ENCODE results near the gene DOCK4. TPM values are rescaled to one million over a fixed set of nuclear protein-coding genes. Genes with fewer than 3 reads are reported as not detected.

DOCK4 gene
- total RNA-seq, 1 donor, result 31.8 TPM

- no peak overlapping the region for H3K4me3 ChIP-seq (ENCODE audit: insufficient read depth, low read length)
- H4K20me1 ChIP-seq (ENCODE audit: insufficient read depth, low read length), result no peaks in the 10 kb centered on the region
- H3K4me2 ChIP-seq (ENCODE audit: insufficient read depth, low read length), result no peak overlapping the region
- no peak for DNase-seq (ENCODE audit: insufficient read length, low spot score, missing footprints)
- no peaks in the 10 kb centered on the region for H3K79me2 ChIP-seq (ENCODE audit: insufficient read depth, low read length)
- no peaks in the 10 kb centered on the region for H3K4me1 ChIP-seq (ENCODE audit: insufficient read depth, low read length)
- no peak overlapping the region for H2AFZ ChIP-seq (ENCODE audit: low read length)
- H3K27me3 ChIP-seq (ENCODE audit: insufficient read depth, low read length), result no peaks in the 10 kb centered on the region
- no peaks in the 10 kb centered on the region for H3K9me3 ChIP-seq (ENCODE audit: low read depth, low read length)
- no peak overlapping the region for H3K27ac ChIP-seq (ENCODE audit: low read depth, low read length)
- no peaks in the 10 kb centered on the region for H3K36me3 ChIP-seq (ENCODE audit: insufficient read depth, low read length)
- no peak for TF ChIP-seq CTCF (IDR thresholded peaks at IDR 0.05; ENCODE audit: extremely low read depth, low read depth, low read length)
Measured at GRCh38 chr7:111787741-111788140, 418.5 kb downstream of the DOCK4 start.

- Histone ChIP-seq H3K4me3 (ENCODE audit: insufficient read depth, low read length) (no peak overlapping the region), H3K27ac (ENCODE audit: low read depth, low read length) (no peak overlapping the region), H3K9me3 (ENCODE audit: low read depth, low read length) (no peaks in the 10 kb centered on the region), H4K20me1 (ENCODE audit: insufficient read depth, low read length) (no peaks in the 10 kb centered on the region), H3K27me3 (ENCODE audit: insufficient read depth, low read length) (no peaks in the 10 kb centered on the region), H3K36me3 (ENCODE audit: insufficient read depth, low read length) (no peaks in the 10 kb centered on the region), H3K79me2 (ENCODE audit: insufficient read depth, low read length) (no peaks in the 10 kb centered on the region), H2AFZ (ENCODE audit: low read length) (no peak overlapping the region), H3K4me2 (ENCODE audit: insufficient read depth, low read length) (no peak overlapping the region), H3K4me1 (ENCODE audit: insufficient read depth, low read length) (no peaks in the 10 kb centered on the region)
- no peak for TF ChIP-seq CTCF (IDR thresholded peaks at IDR 0.05; ENCODE audit: extremely low read depth, low read depth, low read length)
- no peak for DNase-seq (ENCODE audit: insufficient read length, low spot score, missing footprints)
Measured at GRCh38 chr7:111787099-111787498, 419.1 kb downstream of the DOCK4 start.

- Histone ChIP-seq H3K4me1 (ENCODE audit: insufficient read depth, low read length) (no peaks in the 10 kb centered on the region), H3K4me3 (ENCODE audit: insufficient read depth, low read length) (no peak overlapping the region), H3K27ac (ENCODE audit: low read depth, low read length) (no peak overlapping the region), H3K27me3 (ENCODE audit: insufficient read depth, low read length) (no peaks in the 10 kb centered on the region), H4K20me1 (ENCODE audit: insufficient read depth, low read length) (no peaks in the 10 kb centered on the region), H3K9me3 (ENCODE audit: low read depth, low read length) (no peaks in the 10 kb centered on the region), H3K79me2 (ENCODE audit: insufficient read depth, low read length) (no peaks in the 10 kb centered on the region), H3K4me2 (ENCODE audit: insufficient read depth, low read length) (no peak overlapping the region), H2AFZ (ENCODE audit: low read length) (no peak overlapping the region), H3K36me3 (ENCODE audit: insufficient read depth, low read length) (no peaks in the 10 kb centered on the region)
- no peak for DNase-seq (ENCODE audit: insufficient read length, low spot score, missing footprints)
- no peak for TF ChIP-seq CTCF (IDR thresholded peaks at IDR 0.05; ENCODE audit: extremely low read depth, low read depth, low read length)
Measured at GRCh38 chr7:111785076-111785475, 421.1 kb downstream of the DOCK4 start.

GRCh38 chr7:111784296-111784695 lies 421.9 kb downstream of the DOCK4 start:
- no peak for TF ChIP-seq CTCF (IDR thresholded peaks at IDR 0.05; ENCODE audit: extremely low read depth, low read depth, low read length)
- no peaks in the 10 kb centered on the region for H3K9me3 ChIP-seq (ENCODE audit: low read depth, low read length)
- no peak overlapping the region for H3K27ac ChIP-seq (ENCODE audit: low read depth, low read length)
- H3K4me1 ChIP-seq (ENCODE audit: insufficient read depth, low read length), result no peaks in the 10 kb centered on the region
- H3K4me3 ChIP-seq (ENCODE audit: insufficient read depth, low read length), result no peak overlapping the region
- no peak for DNase-seq (ENCODE audit: insufficient read length, low spot score, missing footprints)
- H3K79me2 ChIP-seq (ENCODE audit: insufficient read depth, low read length), result no peaks in the 10 kb centered on the region
- no peaks in the 10 kb centered on the region for H4K20me1 ChIP-seq (ENCODE audit: insufficient read depth, low read length)
- no peaks in the 10 kb centered on the region for H3K27me3 ChIP-seq (ENCODE audit: insufficient read depth, low read length)
- no peak overlapping the region for H3K4me2 ChIP-seq (ENCODE audit: insufficient read depth, low read length)
- no peak overlapping the region for H2AFZ ChIP-seq (ENCODE audit: low read length)
- H3K36me3 ChIP-seq (ENCODE audit: insufficient read depth, low read length), result no peaks in the 10 kb centered on the region
